Ammon's horn (tissue), 1 donor: ENCODE measurements around the gene PKP2.
"Not testable (repeated sequence)": the region's sequence is repeated elsewhere in the genome, so short reads cannot be mapped to it uniquely, and the experiment has no call there.

Source experiments
- DNase-seq: peaks from one replicate; pipeline ENCODE4 v3.0.0-alpha.2; 2016; ENCODE audit warnings: low spot score

PKP2 gene

GRCh38 chr12:32861658-32862057 lies 34.9 kb downstream of the PKP2 start:
- DNase-seq, result not testable (repeated sequence)

GRCh38 chr12:32860192-32860591 lies 36.4 kb downstream of the PKP2 start:
- DNase-seq, result no peak

GRCh38 chr12:32859389-32859788 lies 37.2 kb downstream of the PKP2 start:
- no peak for DNase-seq

GRCh38 chr12:32854716-32855115 lies 41.9 kb downstream of the PKP2 start:
- DNase-seq, result no peak

DNA sequence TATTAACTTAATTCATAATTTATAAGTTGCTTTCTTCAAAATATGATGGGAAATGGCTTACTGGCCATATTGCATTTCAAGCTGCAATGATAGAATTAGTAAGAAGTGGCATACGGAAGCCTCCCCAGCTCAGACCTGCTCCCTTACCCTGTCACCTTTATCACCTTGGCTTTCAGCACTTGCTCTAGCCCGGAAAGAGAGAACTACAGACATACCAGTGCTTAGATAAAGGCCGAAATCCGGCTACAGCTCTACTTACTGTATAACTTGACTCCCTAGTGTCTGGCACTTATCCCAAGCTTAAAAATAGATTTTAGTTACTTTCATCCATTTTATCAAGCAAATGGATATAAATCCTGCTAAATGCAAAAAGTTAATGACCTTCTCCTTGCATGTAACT lies 42.5 kb downstream of the PKP2 start:
- no peak for DNase-seq

DNA sequence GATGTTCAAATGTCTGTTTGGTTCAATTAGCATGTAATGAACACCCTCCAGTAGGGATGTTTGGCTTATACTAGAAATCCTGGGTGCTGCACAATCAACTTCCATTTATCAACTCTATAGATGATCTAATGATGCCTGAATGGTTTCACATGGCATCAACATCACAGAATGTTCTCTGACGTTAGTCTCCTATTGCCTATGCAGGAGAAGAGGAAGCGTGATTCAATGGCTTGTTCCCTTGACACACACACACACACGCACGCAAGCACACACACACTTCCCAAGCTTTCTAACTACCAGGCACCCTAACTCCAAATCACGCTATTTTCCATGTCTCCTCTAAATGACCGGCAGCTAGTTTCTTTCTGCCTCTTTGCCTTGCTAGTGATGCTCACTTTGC lies 49.3 kb downstream of the PKP2 start:
- DNase-seq, result no peak

- DNase-seq, result no peak
These were observed 50.5 kb downstream of the PKP2 start for GRCh38 chr12:32846053-32846452.

GRCh38 chr12:32843528-32844095 lies 53.0 kb downstream of the PKP2 start:
- DNase-seq, result no peak

DNA sequence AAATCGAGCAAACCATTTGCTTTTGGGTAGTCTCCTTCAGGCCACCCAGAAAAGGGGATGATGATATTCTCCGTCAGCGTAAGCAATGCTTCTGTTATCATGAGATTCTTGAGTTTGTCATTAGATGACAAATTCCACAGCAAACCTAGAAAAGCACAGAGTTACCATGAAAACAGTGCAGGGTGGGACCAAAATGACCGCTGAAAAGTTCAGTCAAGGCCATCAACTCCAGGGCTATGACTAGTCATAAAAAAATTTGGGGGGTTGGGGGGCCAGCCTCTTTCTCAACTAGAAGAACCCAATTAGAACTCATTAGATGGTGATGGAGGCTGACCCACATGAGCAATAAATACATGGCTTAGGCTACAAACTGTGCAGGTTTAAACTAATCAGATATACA lies 55.5 kb downstream of the PKP2 start:
- DNase-seq, result no peak

DNA sequence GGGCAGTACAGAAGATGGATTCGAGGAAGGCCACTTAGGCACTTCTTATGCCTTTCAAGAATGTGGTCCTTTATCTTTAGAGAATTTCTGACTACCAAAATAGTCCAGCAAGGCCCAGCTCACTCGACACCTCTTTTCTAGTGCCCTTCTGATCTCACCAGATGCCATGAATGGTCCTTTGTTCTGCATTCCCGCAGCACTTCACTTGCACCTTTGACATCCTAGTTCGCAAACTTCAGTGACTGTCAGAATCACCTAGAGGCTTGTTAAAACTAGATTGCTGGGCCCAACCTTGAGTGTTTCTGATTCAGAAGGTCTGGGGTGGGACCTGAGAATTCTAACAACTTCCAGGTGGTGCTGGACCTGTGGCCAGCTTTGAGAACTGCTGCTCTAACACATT lies 56.7 kb downstream of the PKP2 start:
- DNase-seq, result no peak

DNA sequence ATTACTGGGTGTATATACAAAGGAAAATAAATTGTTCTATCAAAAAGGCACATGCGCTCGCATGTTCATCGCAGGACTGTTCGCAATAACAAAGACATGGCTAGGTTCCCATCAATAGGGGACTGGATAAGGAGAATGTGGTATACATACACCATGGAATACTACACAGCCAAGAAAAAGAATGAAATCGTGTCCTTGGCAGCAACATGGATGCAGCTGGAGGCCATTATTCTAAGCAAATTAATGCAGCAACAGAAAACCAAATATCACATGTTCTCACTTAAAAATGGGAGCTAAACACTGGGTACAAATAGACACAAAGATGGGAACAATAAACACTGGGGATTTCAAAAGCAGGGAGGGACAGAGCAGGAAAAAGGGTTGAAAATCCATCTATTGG lies 58.6 kb downstream of the PKP2 start:
- DNase-seq, result no peak

DNA sequence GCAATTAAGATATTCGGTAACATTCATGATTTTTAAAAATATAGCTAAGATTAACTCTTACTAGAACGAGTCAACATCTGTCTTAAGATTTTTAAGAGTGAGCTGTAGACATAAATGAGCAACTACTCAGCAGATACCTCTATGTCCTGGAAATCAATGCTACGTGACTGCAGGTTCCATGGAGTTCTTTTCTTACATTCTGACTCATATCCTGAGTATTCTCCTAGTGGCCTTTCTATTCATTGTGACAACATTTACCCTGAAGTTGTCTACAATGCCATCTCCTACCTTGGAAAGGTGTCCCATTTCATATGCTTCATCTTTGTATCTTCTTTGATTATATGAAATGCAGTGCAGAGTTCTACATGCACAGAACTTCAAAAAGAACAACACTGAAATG lies 59.9 kb downstream of the PKP2 start:
- no peak for DNase-seq

DNA sequence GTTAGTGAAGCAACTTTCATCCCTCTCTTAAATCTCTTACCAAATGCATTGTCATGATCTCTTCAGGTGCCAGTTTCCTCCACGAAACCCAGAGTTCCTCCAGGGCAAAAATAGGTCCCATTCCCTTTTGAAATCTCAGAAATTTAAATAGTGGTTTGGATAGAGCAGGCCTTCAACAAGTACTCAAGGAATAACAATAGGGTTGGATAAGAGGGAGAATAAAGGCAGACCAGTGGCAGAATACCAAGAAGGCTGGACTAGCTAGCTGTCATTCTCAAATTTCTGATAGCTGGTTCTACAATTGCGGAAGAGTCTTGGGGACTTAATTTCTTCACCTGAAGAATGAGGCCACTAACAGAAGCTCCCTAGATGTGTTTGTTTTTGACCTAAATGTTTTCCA lies 62.5 kb downstream of the PKP2 start:
- DNase-seq, result no peak

GRCh38 chr12:32828552-32828951 lies 68.0 kb downstream of the PKP2 start:
- no peak for DNase-seq

DNA sequence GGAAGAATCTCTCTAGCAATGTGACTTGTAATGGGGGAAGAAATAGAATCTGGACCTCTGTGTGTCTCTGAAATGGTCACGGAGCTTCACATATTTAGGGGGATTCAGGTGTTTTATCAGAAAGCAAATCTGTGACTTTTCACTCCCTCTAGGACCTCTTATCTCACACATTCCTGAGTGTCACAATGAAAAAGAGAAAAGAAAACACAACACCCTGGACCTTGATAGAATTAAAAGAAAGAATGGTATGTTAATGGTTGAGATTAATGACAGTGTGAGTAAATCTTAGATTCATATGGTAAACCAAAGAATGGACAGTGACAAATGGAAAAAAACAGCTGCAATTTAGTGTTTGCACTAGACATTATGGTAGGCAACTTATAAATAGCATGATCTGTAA lies 68.5 kb downstream of the PKP2 start:
- no peak for DNase-seq

DNA sequence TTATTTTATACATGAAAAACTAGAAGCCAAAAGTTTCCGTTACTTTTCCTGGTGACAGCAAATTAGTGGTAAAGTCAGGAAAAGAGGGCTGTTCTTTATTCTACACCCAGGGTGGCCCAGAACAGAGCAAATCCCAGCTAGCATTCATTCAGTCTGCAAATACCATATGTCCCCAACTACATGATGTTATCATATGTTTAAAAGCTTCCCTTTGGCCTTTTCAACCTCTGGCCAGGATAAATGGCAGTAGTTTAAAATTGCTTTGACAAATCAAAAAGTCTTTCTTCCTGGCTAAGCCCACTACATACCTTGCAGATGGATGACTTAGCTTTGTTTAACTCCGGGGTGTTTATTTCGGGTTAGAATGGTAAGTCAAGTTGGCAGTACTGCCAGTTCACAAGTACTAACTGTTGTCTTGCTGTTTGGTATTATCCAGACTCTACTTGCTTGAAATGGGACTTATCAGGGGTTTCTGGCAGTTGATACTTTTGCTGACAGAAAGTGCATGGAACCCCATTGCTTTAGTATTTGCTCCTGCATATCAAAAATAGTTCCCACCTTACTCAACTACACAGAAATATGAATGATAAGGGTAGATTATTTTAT lies 69.7 kb downstream of the PKP2 start:
- DNase-seq, result no peak

- no peak for DNase-seq
These were observed 72.0 kb downstream of the PKP2 start for GRCh38 chr12:32824596-32824995.

DNA sequence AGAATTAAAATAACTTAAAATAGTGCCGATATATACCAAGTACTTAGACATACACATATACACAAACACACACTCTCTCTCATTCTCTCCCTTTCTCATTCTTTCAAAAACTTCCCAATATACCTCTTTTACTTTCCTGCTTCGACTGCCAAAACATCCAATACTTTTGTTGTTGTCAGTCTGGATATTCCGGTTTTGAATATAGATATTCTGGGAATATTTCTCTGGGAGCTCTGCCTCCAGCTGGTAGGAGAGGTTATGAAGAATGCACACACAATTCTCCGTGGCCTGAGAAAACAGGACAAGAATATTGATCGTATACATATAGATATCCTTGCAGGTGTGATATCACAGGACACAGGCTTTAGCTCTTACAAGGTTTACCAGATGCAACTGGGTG lies 74.2 kb downstream of the PKP2 start:
- no peak for DNase-seq

- no peak for DNase-seq
These were observed 74.9 kb downstream of the PKP2 start for GRCh38 chr12:32821710-32822109.

DNA sequence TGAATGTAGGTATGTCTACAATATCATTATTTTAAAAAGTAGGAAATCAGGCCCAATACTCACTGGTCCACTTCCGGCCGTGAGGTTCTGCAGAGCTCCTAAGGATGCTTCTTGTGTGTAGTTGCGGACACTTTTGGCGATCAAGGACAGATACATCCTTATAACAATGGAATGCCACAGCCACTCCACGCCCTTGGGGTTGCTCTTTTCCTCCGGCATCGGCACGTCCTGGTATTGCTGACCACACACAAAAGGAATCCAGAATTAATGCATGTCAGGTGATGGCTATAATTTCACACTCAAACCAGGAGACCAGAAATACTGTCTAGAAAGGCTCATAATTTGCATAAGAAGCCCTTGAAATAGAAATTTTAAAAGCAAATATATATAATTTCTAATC lies 75.3 kb downstream of the PKP2 start:
- no peak for DNase-seq

- peak; percentile 44 for DNase-seq
These were observed 76.1 kb downstream of the PKP2 start for GRCh38 chr12:32820376-32820931.

GRCh38 chr12:32819424-32819823 lies 77.2 kb downstream of the PKP2 start:
- no peak for DNase-seq

- peak; percentile 61 for DNase-seq
These were observed 84.7 kb downstream of the PKP2 start for GRCh38 chr12:32811686-32812392.
